SK-N-SH treated with all-trans-retinoic acid at 6 μM for 48 hours (cell line): Measurements from ENCODE around the gene TOX2.

Experiments used
- ATAC-seq: fragments of 200-7000 bp; cut with Tn5 transposase; 3 replicates; pipeline ENCODE4 v1.9.1; 2020; ENCODE audit warnings: mild to moderate bottlenecking, moderate library complexity
- ARNTL ChIP-seq: fragments of 450-650 bp; formaldehyde crosslinking; IDR thresholded peaks from 2 replicates; pipeline ENCODE4 v1.5.0; 2020; ENCODE audit warnings: low read depth, mild to moderate bottlenecking, moderate library complexity, borderline replicate concordance
- BACH2 ChIP-seq: fragments of 250-450 bp; sonication (Bioruptor Pico); IDR thresholded peaks from 2 replicates; pipeline ENCODE4 v1.9.0; 2021; ENCODE audit warnings: mild to moderate bottlenecking, borderline replicate concordance
- CREB5 ChIP-seq: fragments of 250-450 bp; sonication (Bioruptor Pico); IDR thresholded peaks from 2 replicates; pipeline ENCODE4 v1.5.1; 2020; ENCODE audit warnings: low read depth, mild to moderate bottlenecking, moderate library complexity
- CSDC2 ChIP-seq: fragments of 250-450 bp; sonication (Bioruptor Pico); IDR thresholded peaks from 2 replicates; pipeline ENCODE4 v1.5.0; 2020; ENCODE audit warnings: mild to moderate bottlenecking, moderate library complexity
- CSRNP3 ChIP-seq: fragments of 250-450 bp; sonication (Bioruptor Pico); IDR thresholded peaks from 2 replicates; pipeline ENCODE4 v1.5.1; 2021; ENCODE audit warnings: mild to moderate bottlenecking, moderate library complexity
- ESRRG ChIP-seq: fragments of 250-450 bp; sonication (Bioruptor Pico); IDR thresholded peaks from 2 replicates; pipeline ENCODE4 v1.6.1; 2021; ENCODE audit warnings: mild to moderate bottlenecking
- GLIS3 ChIP-seq: fragments of 250-450 bp; sonication (Bioruptor Pico); IDR thresholded peaks from 2 replicates; pipeline ENCODE4 v1.5.0; 2020; ENCODE audit warnings: mild to moderate bottlenecking, moderate library complexity
- ISL1 ChIP-seq: fragments of 250-450 bp; sonication (Bioruptor Pico); IDR thresholded peaks from 2 replicates; pipeline ENCODE4 v2.1.2; 2022; ENCODE audit warnings: mild to moderate bottlenecking, moderate library complexity
- OSR1 ChIP-seq: fragments of 250-450 bp; sonication (Bioruptor Pico); IDR thresholded peaks from 2 replicates; pipeline ENCODE4 v1.8.0; 2022; ENCODE audit warnings: moderate library complexity, mild to moderate bottlenecking, inconsistent platforms
- PATZ1 ChIP-seq: fragments of 250-450 bp; sonication (Bioruptor Pico); IDR thresholded peaks from 2 replicates; pipeline ENCODE4 v1.8.0; 2020; ENCODE audit warnings: mild to moderate bottlenecking, moderate library complexity, borderline replicate concordance
- POU6F1 ChIP-seq: fragments of 250-450 bp; sonication (Bioruptor Pico); IDR thresholded peaks from 2 replicates; pipeline ENCODE4 v1.8.0; 2021; ENCODE audit warnings: low read depth, mild to moderate bottlenecking, moderate library complexity, borderline replicate concordance
- PPARA ChIP-seq: fragments of 250-450 bp; sonication (Bioruptor Pico); IDR thresholded peaks from 2 replicates; pipeline ENCODE4 v1.5.0; 2020; ENCODE audit warnings: mild to moderate bottlenecking, borderline replicate concordance
- RARB ChIP-seq: fragments of 250-450 bp; sonication (Bioruptor Pico); IDR thresholded peaks from 2 replicates; pipeline ENCODE4 v1.8.0; 2021; ENCODE audit warnings: mild to moderate bottlenecking, moderate library complexity
- SNAI2 ChIP-seq: fragments of 250-450 bp; sonication (Bioruptor Pico); IDR thresholded peaks from 2 replicates; pipeline ENCODE4 v1.5.0; 2020; ENCODE audit warnings: mild to moderate bottlenecking, moderate library complexity
- TCF4 ChIP-seq: fragments of 250-450 bp; sonication (Bioruptor Pico); IDR thresholded peaks from 2 replicates; pipeline ENCODE4 v1.8.0; 2021; ENCODE audit warnings: mild to moderate bottlenecking, moderate library complexity, borderline replicate concordance
- TOX ChIP-seq: fragments of 250-450 bp; sonication (Bioruptor Pico); IDR thresholded peaks from 2 replicates; pipeline ENCODE4 v1.8.0; 2021; ENCODE audit warnings: mild to moderate bottlenecking, moderate library complexity, borderline replicate concordance
- TSHZ2 ChIP-seq: fragments of 250-450 bp; sonication (Bioruptor Pico); IDR thresholded peaks from 2 replicates; pipeline ENCODE4 v1.5.0; 2020; ENCODE audit warnings: mild to moderate bottlenecking, moderate library complexity
- ZC3H10 ChIP-seq: fragments of 250-450 bp; sonication (Bioruptor Pico); IDR thresholded peaks from 2 replicates; pipeline ENCODE4 v1.5.1; 2021; ENCODE audit warnings: mild to moderate bottlenecking, moderate library complexity
- ZFP3 ChIP-seq: fragments of 250-450 bp; sonication (Bioruptor Pico); IDR thresholded peaks from 2 replicates; pipeline ENCODE4 v1.5.0; 2020; ENCODE audit warnings: mild to moderate bottlenecking, moderate library complexity
- ZFP30 ChIP-seq: fragments of 450-650 bp; formaldehyde crosslinking; IDR thresholded peaks from 2 replicates; pipeline ENCODE4 v1.5.0; 2022; ENCODE audit warnings: mild to moderate bottlenecking, moderate library complexity
- ZNF70 ChIP-seq: fragments of 450-650 bp; formaldehyde crosslinking; IDR thresholded peaks from 2 replicates; pipeline ENCODE4 v1.5.0; 2020; ENCODE audit warnings: mild to moderate bottlenecking, moderate library complexity
- ZNF8 ChIP-seq: fragments of 450-650 bp; formaldehyde crosslinking; IDR thresholded peaks from 2 replicates; pipeline ENCODE4 v1.5.0; 2020; ENCODE audit warnings: mild to moderate bottlenecking, moderate library complexity

The TOX2 gene

GRCh38 chr20:43959079-43959919, 44.6 kb downstream of the TOX2 start:
- ATAC-seq = peak; percentile 64
- TF ChIP-seq TOX (CRISPR knock-in tag) (no peak), ZFP3 (no peak)
- TF ChIP-seq, all 23 proteins: peak for 0

GRCh38 chr20:43959920-43960227, 45.2 kb downstream of the TOX2 start:
- no peak for ATAC-seq
- TF ChIP-seq ZC3H10 (CRISPR knock-in tag) = no peak
- TF ChIP-seq TSHZ2 (CRISPR knock-in tag) = no peak
- TF ChIP-seq TCF4 = no peak
- TF ChIP-seq TOX (CRISPR knock-in tag) = no peak
- TF ChIP-seq ESRRG (CRISPR knock-in tag) = no peak
- TF ChIP-seq ZNF70 (CRISPR knock-in tag) = no peak
- no peak for TF ChIP-seq SNAI2 (CRISPR knock-in tag)
- TF ChIP-seq OSR1 (CRISPR knock-in tag) = no peak
- TF ChIP-seq ISL1 = no peak

- ATAC-seq = no peak
- no peak for TF ChIP-seq ZFP30
- no peak for TF ChIP-seq CREB5
- no peak for TF ChIP-seq BACH2
- no peak for TF ChIP-seq PPARA (CRISPR knock-in tag)
- no peak for TF ChIP-seq CSDC2 (CRISPR knock-in tag)
- no peak for TF ChIP-seq SNAI2 (CRISPR knock-in tag)
- TF ChIP-seq RARB (CRISPR knock-in tag) = no peak
- TF ChIP-seq ZNF8 (CRISPR knock-in tag) = no peak
- TF ChIP-seq ZFP3 = no peak
- TF ChIP-seq ARNTL (CRISPR knock-in tag) = no peak
- TF ChIP-seq, all 23 proteins: peak for 0
These were observed 45.6 kb downstream of the TOX2 start for GRCh38 chr20:43960231-43960630.

GRCh38 chr20:43961116-43961515, 46.5 kb downstream of the TOX2 start:
- TF ChIP-seq ESRRG (CRISPR knock-in tag) = no peak
- no peak for TF ChIP-seq ZNF70 (CRISPR knock-in tag)
- no peak for TF ChIP-seq TCF4
- no peak for TF ChIP-seq POU6F1 (CRISPR knock-in tag)
- no peak for TF ChIP-seq TOX (CRISPR knock-in tag)
- TF ChIP-seq PPARA (CRISPR knock-in tag) = no peak
- no peak for TF ChIP-seq TSHZ2 (CRISPR knock-in tag)
- TF ChIP-seq OSR1 (CRISPR knock-in tag) = no peak
- TF ChIP-seq CSDC2 (CRISPR knock-in tag) = no peak
- TF ChIP-seq ZFP30 = no peak
- TF ChIP-seq PATZ1 = no peak
- no peak for TF ChIP-seq RARB (CRISPR knock-in tag)
- TF ChIP-seq ZNF8 (CRISPR knock-in tag) = no peak
- TF ChIP-seq CSRNP3 (CRISPR knock-in tag) = no peak
- no peak for TF ChIP-seq GLIS3 (CRISPR knock-in tag)
- ATAC-seq = no peak
